Measurements from ENCODE around the gene MAGEA11.
"Not testable (repeated sequence)": the region's sequence is repeated elsewhere in the genome, so short reads cannot be mapped to it uniquely, and the experiment has no call there.

MAGEA11 gene

DNA sequence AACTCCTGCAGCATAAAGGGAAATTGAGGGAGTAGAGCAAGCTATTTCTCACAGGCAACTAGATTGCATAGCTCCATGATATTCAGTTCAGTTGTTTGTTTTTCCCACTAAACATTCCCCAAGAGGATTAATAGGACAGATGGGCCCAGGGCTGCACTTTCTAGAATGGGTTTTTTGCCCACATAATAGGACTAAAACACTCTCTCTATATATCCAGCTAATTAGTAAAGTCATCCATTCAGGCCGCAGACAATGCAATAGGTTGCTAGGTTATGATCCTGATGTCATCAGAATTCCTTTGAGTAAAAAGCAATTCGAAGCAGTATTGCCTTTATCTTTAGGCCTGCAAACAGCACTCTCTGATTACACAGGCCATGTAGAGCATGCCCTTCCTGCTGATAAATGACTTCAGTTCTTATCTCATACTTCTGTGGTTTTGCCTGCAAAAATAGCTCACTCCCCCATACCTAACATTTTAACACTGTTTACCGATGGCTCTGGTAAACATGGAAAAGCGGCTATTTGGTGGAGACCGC, 11.8 kb downstream of the MAGEA11 start:
- H3K9ac ChIP-seq (ENCODE audit: low read length); H3K27me3 ChIP-seq (ENCODE audit: control insufficient read depth, insufficient read depth, low read length); H3K27ac ChIP-seq (ENCODE audit: low read depth, low read length); H3K4me3 ChIP-seq (ENCODE audit: low read length); H3K4me1 ChIP-seq (ENCODE audit: control insufficient read depth, insufficient read depth, low read length); H3K36me3 ChIP-seq (ENCODE audit: control insufficient read depth, insufficient read depth, low read length): not testable (repeated sequence)

GRCh38 chrX:149727308-149727707, 15.4 kb downstream of the MAGEA11 start:
- not testable (repeated sequence) for H3K4me1 ChIP-seq (ENCODE audit: control insufficient read depth, insufficient read depth, low read length); H3K4me3 ChIP-seq (ENCODE audit: low read length); H3K9ac ChIP-seq (ENCODE audit: low read length); H3K27me3 ChIP-seq (ENCODE audit: control insufficient read depth, insufficient read depth, low read length); H3K36me3 ChIP-seq (ENCODE audit: control insufficient read depth, insufficient read depth, low read length); H3K27ac ChIP-seq (ENCODE audit: low read depth, low read length)

DNA sequence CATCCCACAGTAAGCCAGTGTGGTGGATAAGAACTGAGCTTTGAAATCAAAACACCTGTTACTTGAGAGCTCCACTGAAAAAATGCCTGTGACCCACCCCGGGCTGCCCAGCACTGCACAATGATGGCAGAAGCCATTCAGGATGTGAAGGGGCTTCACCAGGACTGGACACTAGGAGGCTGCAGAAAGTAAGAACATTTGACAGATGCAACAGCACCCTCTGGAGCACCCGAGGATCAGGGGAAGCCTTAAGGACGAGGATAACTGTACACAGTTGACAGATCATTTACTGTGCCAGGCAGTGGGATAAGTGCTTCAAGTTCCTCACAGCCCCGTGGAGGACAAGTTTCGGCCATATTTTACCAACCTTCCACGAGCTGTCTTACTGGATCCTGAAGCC, 30.4 kb downstream of the MAGEA11 start:
- H3K27me3 ChIP-seq (ENCODE audit: control insufficient read depth, insufficient read depth, low read length); H3K36me3 ChIP-seq (ENCODE audit: control insufficient read depth, insufficient read depth, low read length); H3K4me1 ChIP-seq (ENCODE audit: control insufficient read depth, insufficient read depth, low read length); H3K27ac ChIP-seq (ENCODE audit: low read depth, low read length); H3K4me3 ChIP-seq (ENCODE audit: low read length); H3K9ac ChIP-seq (ENCODE audit: low read length): not testable (repeated sequence)

DNA sequence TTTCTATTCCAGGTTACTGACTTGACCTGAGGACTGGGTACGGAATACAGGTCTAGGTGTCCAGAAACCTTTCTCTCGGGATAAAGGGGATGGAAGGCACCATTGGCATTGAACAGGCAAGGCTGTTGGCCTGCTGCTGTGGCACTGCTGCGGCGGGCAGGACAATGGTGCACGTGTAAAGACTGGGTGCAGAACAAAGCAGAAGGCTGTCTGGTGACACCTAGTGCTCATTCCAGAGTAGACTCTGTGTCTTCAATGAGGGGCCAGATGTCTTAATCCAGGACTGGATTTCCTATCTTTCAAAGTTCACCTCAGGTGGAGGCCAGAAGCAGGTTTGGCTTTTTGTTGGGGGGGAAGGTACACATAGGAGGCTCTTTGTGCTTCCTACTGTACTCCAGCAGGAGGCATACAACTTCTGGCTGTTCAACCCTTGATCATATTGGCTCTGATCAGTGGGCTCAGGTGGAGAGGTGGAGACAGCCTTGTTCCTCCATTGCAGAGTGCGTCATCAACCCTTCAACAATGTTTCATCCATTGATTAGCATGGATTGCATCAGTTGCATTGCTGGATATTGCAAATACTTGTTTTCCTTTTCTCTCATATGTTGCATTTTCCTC, 34.6 kb downstream of the MAGEA11 start:
- H3K27ac ChIP-seq (ENCODE audit: low read depth, low read length); H3K27me3 ChIP-seq (ENCODE audit: control insufficient read depth, insufficient read depth, low read length); H3K36me3 ChIP-seq (ENCODE audit: control insufficient read depth, insufficient read depth, low read length); H3K9ac ChIP-seq (ENCODE audit: low read length); H3K4me3 ChIP-seq (ENCODE audit: low read length); H3K4me1 ChIP-seq (ENCODE audit: control insufficient read depth, insufficient read depth, low read length): not testable (repeated sequence)

DNA sequence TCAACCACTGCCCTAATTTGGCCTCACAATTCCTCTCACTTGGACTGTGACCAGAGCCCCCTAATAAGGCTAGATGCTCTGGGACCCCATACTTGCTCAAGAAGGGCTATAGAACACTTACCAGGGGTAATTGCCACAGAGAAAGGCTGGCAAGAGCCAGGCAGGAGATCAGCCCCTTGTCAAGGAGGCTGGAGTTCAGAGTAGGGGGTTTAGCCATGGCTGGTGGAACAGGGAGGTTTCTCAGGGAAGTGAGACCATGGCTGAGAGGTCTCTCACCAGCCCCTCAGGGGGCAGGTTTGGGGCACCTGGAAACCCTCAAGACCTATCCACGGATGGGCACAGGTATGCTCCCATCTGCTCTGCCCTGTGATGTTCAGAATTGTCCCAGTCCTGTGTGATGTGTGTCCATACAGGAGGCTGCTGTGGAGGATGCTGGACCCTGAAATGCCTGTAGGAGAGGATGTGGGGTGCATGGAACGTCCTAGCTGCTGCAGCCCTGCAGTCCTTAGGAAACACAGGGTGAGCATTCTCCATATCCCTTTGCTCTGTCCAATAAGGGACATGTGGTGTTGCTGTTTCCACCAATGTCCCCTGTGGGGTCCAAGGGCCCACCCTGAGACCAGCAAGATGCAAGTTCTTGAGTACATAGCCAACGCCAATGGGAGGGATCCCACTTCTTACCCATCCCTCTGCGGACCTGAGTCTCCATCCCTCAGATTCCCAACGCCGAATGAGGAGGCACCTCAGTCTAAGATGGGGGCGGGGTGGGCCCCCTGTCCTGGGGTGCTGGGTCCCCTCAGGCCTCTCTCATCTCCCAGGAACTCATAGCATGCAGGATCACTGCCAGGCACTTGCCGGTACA, 45.6 kb downstream of the MAGEA11 start:
- no peaks in the 10 kb centered on the region for H3K4me1 ChIP-seq (ENCODE audit: control insufficient read depth, insufficient read depth, low read length)
- H3K36me3 ChIP-seq (ENCODE audit: control insufficient read depth, insufficient read depth, low read length), result no peaks in the 10 kb centered on the region
- no peak overlapping the region for H3K27ac ChIP-seq (ENCODE audit: low read depth, low read length)
- no peak overlapping the region for H3K9ac ChIP-seq (ENCODE audit: low read length)
- no peak overlapping the region for H3K4me3 ChIP-seq (ENCODE audit: low read length)
- peaks cover 3% of the 10 kb centered on the region for H3K27me3 ChIP-seq (ENCODE audit: control insufficient read depth, insufficient read depth, low read length)

- Histone ChIP-seq H3K36me3 (ENCODE audit: control insufficient read depth, insufficient read depth, low read length) (no peaks in the 10 kb centered on the region), H3K4me3 (ENCODE audit: low read length) (no peak overlapping the region), H3K27ac (ENCODE audit: low read depth, low read length) (no peak overlapping the region), H3K4me1 (ENCODE audit: control insufficient read depth, insufficient read depth, low read length) (no peaks in the 10 kb centered on the region), H3K9ac (ENCODE audit: low read length) (no peak overlapping the region), H3K27me3 (ENCODE audit: control insufficient read depth, insufficient read depth, low read length) (peaks cover 3% of the 10 kb centered on the region)
Measured at GRCh38 chrX:149758068-149758714, 46.3 kb downstream of the MAGEA11 start.

DNA sequence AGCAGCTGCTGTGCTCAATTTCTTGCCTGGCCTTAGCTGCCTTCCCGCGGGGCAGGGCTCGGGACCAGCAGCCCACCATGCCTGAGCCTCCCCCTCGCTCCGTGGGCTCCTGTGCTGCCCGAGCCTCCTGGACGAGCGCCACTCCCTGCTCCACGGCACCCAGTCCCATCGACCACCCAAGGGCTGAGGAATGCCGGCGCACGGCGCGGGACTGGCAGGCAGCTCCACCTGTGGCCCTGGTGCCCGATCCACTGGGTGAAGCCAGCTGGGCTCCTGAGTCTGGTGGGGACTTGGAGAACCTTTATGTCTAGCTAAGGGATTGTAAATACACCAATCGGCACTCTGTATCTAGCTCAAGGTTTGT, 46.8 kb downstream of the MAGEA11 start:
- H3K4me3 ChIP-seq (ENCODE audit: low read length); H3K27ac ChIP-seq (ENCODE audit: low read depth, low read length); H3K36me3 ChIP-seq (ENCODE audit: control insufficient read depth, insufficient read depth, low read length); H3K27me3 ChIP-seq (ENCODE audit: control insufficient read depth, insufficient read depth, low read length); H3K4me1 ChIP-seq (ENCODE audit: control insufficient read depth, insufficient read depth, low read length); H3K9ac ChIP-seq (ENCODE audit: low read length): not testable (repeated sequence)

DNA sequence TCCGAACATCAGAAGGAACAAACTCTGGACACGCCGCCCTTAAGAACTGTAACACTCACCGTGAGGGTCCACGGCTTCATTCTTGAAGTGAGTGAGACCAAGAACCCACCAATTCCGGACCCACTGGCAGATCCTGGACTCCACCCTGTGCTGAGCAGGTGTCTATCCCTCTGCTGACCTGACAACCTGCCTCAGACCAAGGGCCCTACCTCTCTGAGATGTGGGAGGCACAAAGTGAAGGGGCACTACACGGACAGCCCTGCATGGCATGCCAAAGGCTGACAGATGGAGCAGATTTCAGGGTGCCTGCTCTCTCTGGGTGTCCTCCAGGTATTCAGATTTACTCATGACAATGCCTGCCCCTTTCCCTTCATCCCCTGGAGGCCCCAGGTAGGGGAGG, 48.0 kb downstream of the MAGEA11 start:
- peaks cover 3% of the 10 kb centered on the region for H3K27me3 ChIP-seq (ENCODE audit: control insufficient read depth, insufficient read depth, low read length)
- no peaks in the 10 kb centered on the region for H3K4me1 ChIP-seq (ENCODE audit: control insufficient read depth, insufficient read depth, low read length)
- H3K27ac ChIP-seq (ENCODE audit: low read depth, low read length), result no peak overlapping the region
- no peak overlapping the region for H3K4me3 ChIP-seq (ENCODE audit: low read length)
- H3K36me3 ChIP-seq (ENCODE audit: control insufficient read depth, insufficient read depth, low read length), result no peaks in the 10 kb centered on the region
- no peak overlapping the region for H3K9ac ChIP-seq (ENCODE audit: low read length)

GRCh38 chrX:149760965-149761364, 49.1 kb downstream of the MAGEA11 start:
- Histone ChIP-seq H3K4me3 (ENCODE audit: low read length) (no peak overlapping the region), H3K27me3 (ENCODE audit: control insufficient read depth, insufficient read depth, low read length) (peaks cover 3% of the 10 kb centered on the region), H3K36me3 (ENCODE audit: control insufficient read depth, insufficient read depth, low read length) (no peaks in the 10 kb centered on the region), H3K4me1 (ENCODE audit: control insufficient read depth, insufficient read depth, low read length) (no peaks in the 10 kb centered on the region), H3K27ac (ENCODE audit: low read depth, low read length) (no peak overlapping the region), H3K9ac (ENCODE audit: low read length) (no peak overlapping the region)

- H3K27me3 ChIP-seq (ENCODE audit: control insufficient read depth, insufficient read depth, low read length); H3K9ac ChIP-seq (ENCODE audit: low read length); H3K4me1 ChIP-seq (ENCODE audit: control insufficient read depth, insufficient read depth, low read length); H3K4me3 ChIP-seq (ENCODE audit: low read length); H3K36me3 ChIP-seq (ENCODE audit: control insufficient read depth, insufficient read depth, low read length); H3K27ac ChIP-seq (ENCODE audit: low read depth, low read length): not testable (repeated sequence)
Measured at GRCh38 chrX:149761858-149762674, 50.2 kb downstream of the MAGEA11 start.

- Histone ChIP-seq H3K4me3 (ENCODE audit: low read length) (no peak overlapping the region), H3K27me3 (ENCODE audit: control insufficient read depth, insufficient read depth, low read length) (no peaks in the 10 kb centered on the region), H3K27ac (ENCODE audit: low read depth, low read length) (no peak overlapping the region), H3K36me3 (ENCODE audit: control insufficient read depth, insufficient read depth, low read length) (no peaks in the 10 kb centered on the region), H3K9ac (ENCODE audit: low read length) (no peak overlapping the region), H3K4me1 (ENCODE audit: control insufficient read depth, insufficient read depth, low read length) (no peaks in the 10 kb centered on the region)
Measured at GRCh38 chrX:149762696-149763614, 51.1 kb downstream of the MAGEA11 start.
